Thyroid gland (tissue), 4 donors: Measurements from ENCODE around the gene SPOCK2. TPM values are rescaled to one million over a fixed set of nuclear protein-coding genes. Genes with fewer than 3 reads are reported as not detected.

ENCODE experiments used
- DNase-seq, 2 donors: peaks; one replicate each; pipeline ENCODE4 v3.0.0-alpha.2; 2019
- H3K27ac ChIP-seq, 3 donors: fragments of 200-600 bp; sonication (generic); 1 replicate in 2 of 3; 2 replicates in 1 of 3; pipeline ENCODE4 v1.5.1; 2016 to 2019; ENCODE audit warnings: mild to moderate bottlenecking in 1 of 3, moderate library complexity in 1 of 3
- H3K27me3 ChIP-seq: fragments of 200-600 bp; sonication (generic); one replicate; pipeline ENCODE4 v1.5.1; 2019
- H3K36me3 ChIP-seq, 2 donors: fragments of 200-600 bp; sonication (generic); one replicate each; pipeline ENCODE4 v1.5.1; 2016 to 2019
- H3K4me1 ChIP-seq, 2 donors: fragments of 200-600 bp; sonication (generic); one replicate each; pipeline ENCODE4 v1.5.1; 2017 to 2019
- H3K4me3 ChIP-seq, 3 donors: fragments of 200-600 bp; sonication (generic); replicated peaks in 1 of 3; 1 replicate in 2 of 3; 2 replicates in 1 of 3; pipeline ENCODE4 v1.5.1; 2016; ENCODE audit warnings: mild to moderate bottlenecking in 1 of 3
- H3K9me3 ChIP-seq: fragments of 200-600 bp; sonication (generic); one replicate; pipeline ENCODE4 v1.5.1; 2017
- POLR2A ChIP-seq, 2 donors: fragments of 450-650 bp; IDR thresholded peaks; one replicate each; pipeline ENCODE4 v1.6.1; 2017; ENCODE audit warnings: antibody characterized with exemption in 2 of 2, mild to moderate bottlenecking in 2 of 2, moderate library complexity in 1 of 2
- WGBS, 2 donors: methylation state at CpG; one replicate each; pipeline ENCODE4 v1.1.5; 2017; 5-methylcytosine and 5-hydroxymethylcytosine counted together
- intact Hi-C: fragments of 100-400 bp; cut with DNase I; formaldehyde crosslinking; loops from one replicate; pipeline ENCODE4 v1.15.1; 2023
- total RNA-seq, 4 donors: library from RNA; depleted of rRNA; stranded (reverse); fragments of >200 nt; gene quantifications; one replicate each; pipeline ENCODE4 v1.2.3, GENCODE V29; 2016
- TF ChIP-seq, protein P1 (sequence below), 6 experiments: fragments of 200-600 bp in 3 of 6; fragments of 450-650 bp in 3 of 6; sonication (generic) in 3 of 6; IDR thresholded peaks; one replicate each; pipeline ENCODE4 v1.5.1; 2016 to 2019; ENCODE audit warnings: antibody characterized with exemption in 6 of 6, mild to moderate bottlenecking in 2 of 6, inconsistent platforms in 1 of 6, moderate library complexity in 1 of 6

The SPOCK2 gene
- total RNA-seq, 4 donors from 2014 or later, result 4.3 to 17.6 (median 13.5) TPM

DNA sequence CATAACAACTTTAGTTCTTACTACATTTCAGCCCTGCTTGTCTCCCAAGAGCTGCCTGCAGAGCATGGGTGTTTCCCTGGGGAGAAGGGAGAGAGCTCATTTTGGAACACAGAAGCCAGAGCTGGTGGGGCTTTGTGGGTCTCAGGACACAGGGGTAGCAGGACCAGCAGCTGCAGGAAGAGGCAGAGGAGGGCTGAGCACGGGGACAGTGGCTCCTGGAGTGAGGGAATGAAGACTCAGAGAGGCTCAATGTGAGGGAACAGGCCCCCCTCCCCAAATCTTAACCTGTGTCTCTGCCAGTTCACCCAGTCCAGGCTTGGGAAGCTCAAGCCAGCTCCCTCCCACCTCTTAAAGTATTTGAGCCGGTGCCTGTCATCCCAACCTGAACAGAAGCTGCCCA lies 74.2 kb downstream of the SPOCK2 start:
- Histone ChIP-seq H3K9me3 (no peaks in the 10 kb centered on the region), H3K4me1 (peaks cover 15 to 38% of the 10 kb centered on the region in 2 donors), H3K36me3 (no peaks in the 10 kb centered on the region), H3K27me3 (no peaks in the 10 kb centered on the region), H3K4me3 (no peak overlapping the region), H3K27ac (peak overlapping the region in 1 of 3 donors; percentile 30)
- intact Hi-C loops, result no loop called here
- 50 to 81% methylated on average over 2 of the region's 2 CpGs for WGBS, 2 donors
- DNase-seq, result no peak
- TF ChIP-seq POLR2A (IDR thresholded peaks at IDR 0.05), result no peak
- TF ChIP-seq, protein P1, sequence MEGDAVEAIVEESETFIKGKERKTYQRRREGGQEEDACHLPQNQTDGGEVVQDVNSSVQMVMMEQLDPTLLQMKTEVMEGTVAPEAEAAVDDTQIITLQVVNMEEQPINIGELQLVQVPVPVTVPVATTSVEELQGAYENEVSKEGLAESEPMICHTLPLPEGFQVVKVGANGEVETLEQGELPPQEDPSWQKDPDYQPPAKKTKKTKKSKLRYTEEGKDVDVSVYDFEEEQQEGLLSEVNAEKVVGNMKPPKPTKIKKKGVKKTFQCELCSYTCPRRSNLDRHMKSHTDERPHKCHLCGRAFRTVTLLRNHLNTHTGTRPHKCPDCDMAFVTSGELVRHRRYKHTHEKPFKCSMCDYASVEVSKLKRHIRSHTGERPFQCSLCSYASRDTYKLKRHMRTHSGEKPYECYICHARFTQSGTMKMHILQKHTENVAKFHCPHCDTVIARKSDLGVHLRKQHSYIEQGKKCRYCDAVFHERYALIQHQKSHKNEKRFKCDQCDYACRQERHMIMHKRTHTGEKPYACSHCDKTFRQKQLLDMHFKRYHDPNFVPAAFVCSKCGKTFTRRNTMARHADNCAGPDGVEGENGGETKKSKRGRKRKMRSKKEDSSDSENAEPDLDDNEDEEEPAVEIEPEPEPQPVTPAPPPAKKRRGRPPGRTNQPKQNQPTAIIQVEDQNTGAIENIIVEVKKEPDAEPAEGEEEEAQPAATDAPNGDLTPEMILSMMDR (IDR thresholded peaks at IDR 0.05), result no peak

DNA sequence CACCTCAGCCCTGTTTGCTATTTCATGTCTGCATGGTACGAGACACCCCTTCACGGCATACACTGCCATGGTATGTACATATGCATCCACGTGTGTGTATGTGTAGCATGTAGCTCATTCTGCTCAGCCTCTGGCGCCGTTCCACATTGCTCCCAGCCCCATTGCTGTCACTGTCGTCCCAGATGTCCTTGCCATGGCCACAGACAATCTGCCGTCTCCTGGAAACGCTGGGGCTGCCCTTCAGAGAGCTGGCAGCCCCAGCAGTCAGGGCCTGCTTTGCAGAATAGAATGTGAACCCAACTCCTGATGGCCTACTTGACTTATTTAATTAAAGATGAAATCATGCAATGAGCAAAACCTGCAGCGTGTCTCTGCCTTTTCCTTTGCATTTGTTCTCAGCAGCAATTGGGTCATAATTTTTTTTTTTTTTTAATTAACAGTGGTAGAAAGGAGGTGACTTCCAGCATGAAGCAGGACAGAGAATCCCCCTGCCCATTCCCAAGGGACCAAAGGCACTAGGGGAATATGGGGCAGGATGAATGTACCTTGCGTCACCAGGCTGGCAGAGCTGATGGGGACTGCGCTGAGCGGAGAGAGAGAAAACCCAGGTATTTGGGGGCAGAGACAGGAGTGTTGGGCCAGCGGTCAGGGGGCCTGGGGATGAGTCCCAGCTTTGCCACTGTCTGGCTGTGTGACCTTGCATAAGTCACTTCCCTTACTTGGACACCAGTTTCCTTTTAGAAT lies 75.0 kb downstream of the SPOCK2 start:
- Histone ChIP-seq H3K27ac (no peak overlapping the region), H3K27me3 (no peaks in the 10 kb centered on the region), H3K36me3 (peaks cover 1 to 2% of the 10 kb centered on the region in 2 donors), H3K9me3 (no peaks in the 10 kb centered on the region), H3K4me1 (peaks cover 15 to 45% of the 10 kb centered on the region in 2 donors), H3K4me3 (no peak overlapping the region)
- intact Hi-C loops, result no loop called here
- 85 to 94% methylated on average over 13 of the region's 13 CpGs for WGBS, 2 donors
- no peak for DNase-seq
- no peak for TF ChIP-seq POLR2A (IDR thresholded peaks at IDR 0.05)
- TF ChIP-seq, protein P1 (IDR thresholded peaks at IDR 0.05), result no peak

DNA sequence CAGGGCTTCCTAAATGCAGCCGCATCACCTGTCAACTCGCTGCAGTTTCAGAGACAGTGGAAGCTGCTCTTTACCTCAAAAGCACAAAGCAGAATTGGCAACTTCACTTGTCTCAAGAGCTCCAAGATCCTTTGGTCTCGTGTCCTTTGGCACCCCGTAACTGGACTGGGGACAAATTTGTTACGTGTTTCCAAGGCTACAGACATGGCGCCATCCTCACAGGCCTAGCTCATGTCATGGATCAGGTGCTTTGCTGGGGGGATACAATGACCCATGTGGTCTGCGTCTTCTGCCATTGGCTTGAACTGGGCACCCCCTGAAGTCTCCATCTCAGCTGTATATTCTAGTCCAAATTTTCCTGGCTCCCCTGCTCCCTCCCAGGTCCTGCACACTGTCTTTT lies 75.6 kb downstream of the SPOCK2 start:
- intact Hi-C loops, result no loop called here

DNA sequence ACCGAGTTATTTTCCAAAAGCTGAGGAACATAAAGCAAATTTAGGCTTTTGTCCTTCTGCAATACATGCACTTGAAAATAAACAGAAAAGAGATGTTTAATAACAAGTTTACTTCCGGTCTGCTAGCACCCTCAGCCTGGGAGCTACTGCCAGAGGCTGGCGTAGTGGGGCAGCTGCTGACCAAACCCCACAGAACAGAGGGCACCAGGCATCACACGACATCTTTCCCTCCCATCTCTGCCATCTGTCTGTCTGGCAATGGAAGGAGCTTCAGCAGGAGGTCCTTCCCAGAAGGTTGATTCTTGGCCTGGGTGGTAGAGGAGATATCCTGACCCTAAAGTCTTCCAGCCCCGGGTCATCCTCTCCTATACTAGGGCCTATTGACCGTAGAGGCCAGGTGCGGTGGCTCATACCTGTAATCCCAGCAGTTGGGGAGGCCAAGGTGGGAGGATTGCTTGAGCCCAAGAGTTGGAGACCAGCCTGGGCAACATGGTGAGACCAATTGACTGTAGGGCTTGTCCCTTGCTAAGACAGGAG lies 76.3 kb downstream of the SPOCK2 start:
- H3K4me3 ChIP-seq, result no peak overlapping the region
- no peak for DNase-seq
- no peaks in the 10 kb centered on the region for H3K9me3 ChIP-seq
- TF ChIP-seq, protein P1 (IDR thresholded peaks at IDR 0.05), result no peak
- no peak for TF ChIP-seq POLR2A (IDR thresholded peaks at IDR 0.05)
- H3K4me1 ChIP-seq, result peaks cover 10 to 41% of the 10 kb centered on the region in 2 donors
- intact Hi-C loops, result no loop called here
- no peak overlapping the region for H3K27ac ChIP-seq
- H3K27me3 ChIP-seq, result no peaks in the 10 kb centered on the region
- 95 to 96% methylated on average over 5 to 7 of the region's 7 CpGs for WGBS, 2 donors
- peaks cover 13 to 15% of the 10 kb centered on the region in 2 donors for H3K36me3 ChIP-seq

More for the DNA sequence above, 75.6 kb downstream of the SPOCK2 start:
- no peak overlapping the region for H3K27ac ChIP-seq
- TF ChIP-seq, protein P1 (IDR thresholded peaks at IDR 0.05), result no peak
- no peak for TF ChIP-seq POLR2A (IDR thresholded peaks at IDR 0.05)
- H3K4me1 ChIP-seq, result peaks cover 15 to 43% of the 10 kb centered on the region in 2 donors
- H3K27me3 ChIP-seq, result no peaks in the 10 kb centered on the region
- H3K36me3 ChIP-seq, result peaks cover 7 to 8% of the 10 kb centered on the region in 2 donors
- no peak overlapping the region for H3K4me3 ChIP-seq
- WGBS, 2 donors, result 81 to 92% methylated on average over 7 of the region's 7 CpGs
- H3K9me3 ChIP-seq, result no peaks in the 10 kb centered on the region
- DNase-seq, result no peak

DNA sequence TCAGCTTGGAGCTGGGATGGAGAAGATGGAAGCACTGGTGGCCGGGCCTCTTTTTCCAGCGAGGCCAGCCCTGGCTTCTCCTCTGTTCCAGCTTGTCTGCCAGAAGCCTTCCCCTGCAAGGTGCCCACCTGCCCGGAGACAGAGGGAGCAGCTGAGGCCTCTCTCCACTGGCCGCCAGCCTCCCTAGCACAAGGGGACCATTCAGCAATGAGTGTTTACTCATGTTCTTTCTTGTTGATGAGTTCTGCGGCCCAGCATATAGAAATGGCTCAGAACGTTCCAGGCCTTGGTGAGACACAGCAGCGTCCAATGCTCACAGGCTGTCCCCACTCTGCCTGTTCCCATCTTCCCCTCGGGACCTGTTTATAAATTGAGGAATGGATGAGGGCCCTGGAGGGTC lies 76.9 kb downstream of the SPOCK2 start:
- H3K9me3 ChIP-seq, result no peaks in the 10 kb centered on the region
- DNase-seq, result no peak
- H3K4me1 ChIP-seq, result peaks cover 4 to 37% of the 10 kb centered on the region in 2 donors
- no peak overlapping the region for H3K4me3 ChIP-seq
- H3K36me3 ChIP-seq, result peaks cover 13 to 16% of the 10 kb centered on the region in 2 donors
- peak overlapping the region in 1 of 3 donors; percentile 22 for H3K27ac ChIP-seq
- 85 to 92% methylated on average over 8 of the region's 8 CpGs for WGBS, 2 donors
- intact Hi-C loops, result no loop called here
- TF ChIP-seq, protein P1 (IDR thresholded peaks at IDR 0.05), result no peak
- no peak for TF ChIP-seq POLR2A (IDR thresholded peaks at IDR 0.05)
- H3K27me3 ChIP-seq, result no peaks in the 10 kb centered on the region
